Adipose tissue (tissue), 3 donors: Measurements from ENCODE around the gene AKT2. TPM values are rescaled to one million over a fixed set of nuclear protein-coding genes. Genes with fewer than 3 reads are reported as not detected.
A peak's percentile ranks its signal among the peaks of the same experiment; 100 is the strongest.
"Not testable (repeated sequence)": the region's sequence is repeated elsewhere in the genome, so short reads cannot be mapped to it uniquely, and the experiment has no call there.

ENCODE experiments used
- H3K27ac ChIP-seq: one replicate; pipeline ENCODE4 v1.5.1; 2013; ENCODE audit warnings: low read depth, low read length
- WGBS, 3 donors: extraction: QIAGEN DNeasy Blood & Tissue Kit; methylation state at CpG; one replicate each; pipeline ENCODE4 v1.1.7; 2013; 5-methylcytosine and 5-hydroxymethylcytosine counted together
- polyA plus RNA-seq, 3 donors: library from polyadenylated mRNA; stranded (reverse); fragments of 200-250 nt; gene quantifications; one replicate each; pipeline ENCODE4 v1.2.3, GENCODE V29; 2013
- donor health status: healthy with polysubstance abuse.
- donor health status: Bipolar disorder and iron deficiency.
- donor health status: healthy.

Gene AKT2
- polyA plus RNA-seq: 100 to 1,000 TPM in 1 of 3 donors, 10 to 100 TPM in 2; 49.0 to 172 (median 64.1) TPM

- WGBS, 3 donors: 1% methylated on average over 58 to 84 of the region's 84 CpGs
- peak within 1 kb of the TSS; percentile 74 for H3K27ac ChIP-seq
These were observed at the start of gene AKT2 for GRCh38 chr19:40284501-40285352. Gene AKT2, minus strand, starts transcription at chr19:40285345. Its CDS starts 20,078 bp downstream, at chr19:40265267.

GRCh38 chr19:40333083-40333482 lies 47.9 kb upstream of the AKT2 start:
- 92 to 97% (median 97%) methylated on average over 6 of the region's 6 CpGs for WGBS, 3 donors
- H3K27ac ChIP-seq: not testable (repeated sequence)

- no peak overlapping the region for H3K27ac ChIP-seq
- WGBS, 3 donors: 67 to 93% (median 92%) methylated on average over 6 of the region's 6 CpGs
These were observed 47.5 kb upstream of the AKT2 start for GRCh38 chr19:40332669-40333068.

GRCh38 chr19:40331052-40331451 lies 45.9 kb upstream of the AKT2 start:
- no peak overlapping the region for H3K27ac ChIP-seq
- 93 to 97% (median 93%) methylated on average over 5 of the region's 5 CpGs for WGBS, 3 donors

GRCh38 chr19:40326201-40326600 lies 41.1 kb upstream of the AKT2 start:
- H3K27ac ChIP-seq: no peak overlapping the region
- WGBS, 3 donors: 88 to 95% (median 92%) methylated on average over 13 to 14 of the region's 14 CpGs

GRCh38 chr19:40323705-40324104 lies 38.6 kb upstream of the AKT2 start:
- 83 to 94% (median 92%) methylated on average over 13 of the region's 13 CpGs for WGBS, 3 donors

GRCh38 chr19:40322951-40323615 lies 37.9 kb upstream of the AKT2 start:
- no peak overlapping the region for H3K27ac ChIP-seq
- 92 to 96% (median 96%) methylated on average over 15 of the region's 15 CpGs for WGBS, 3 donors

More at GRCh38 chr19:40323705-40324104, 38.6 kb upstream of the AKT2 start:
- no peak overlapping the region for H3K27ac ChIP-seq

GRCh38 chr19:40322271-40322610 lies 37.1 kb upstream of the AKT2 start:
- no peak overlapping the region for H3K27ac ChIP-seq
- WGBS, 3 donors: 90 to 92% (median 91%) methylated on average over 7 of the region's 7 CpGs

GRCh38 chr19:40321566-40322270 lies 36.6 kb upstream of the AKT2 start:
- no peak overlapping the region for H3K27ac ChIP-seq
- WGBS, 3 donors: 88 to 95% (median 92%) methylated on average over 26 to 27 of the region's 27 CpGs

- WGBS, 3 donors: 95 to 97% (median 96%) methylated on average over 18 of the region's 18 CpGs
- H3K27ac ChIP-seq: no peak overlapping the region
These were observed 35.9 kb upstream of the AKT2 start for GRCh38 chr19:40321076-40321475.

GRCh38 chr19:40320558-40320935 lies 35.4 kb upstream of the AKT2 start:
- no peak overlapping the region for H3K27ac ChIP-seq
- WGBS, 3 donors: 86 to 92% (median 90%) methylated on average over 7 of the region's 7 CpGs

GRCh38 chr19:40317338-40317737 lies 32.2 kb upstream of the AKT2 start:
- H3K27ac ChIP-seq: no peak overlapping the region
- 86 to 90% (median 88%) methylated on average over 7 of the region's 7 CpGs for whole genome bisulfite sequencing, 3 donors

GRCh38 chr19:40315812-40316470 lies 30.8 kb upstream of the AKT2 start:
- H3K27ac ChIP-seq: no peak overlapping the region
- 83 to 88% (median 85%) methylated on average over 5 of the region's 5 CpGs for WGBS, 3 donors

- no peak overlapping the region for H3K27ac ChIP-seq
- 57 to 82% (median 72%) methylated on average over 2 of the region's 2 CpGs for WGBS, 3 donors
These were observed 29.5 kb upstream of the AKT2 start for GRCh38 chr19:40314656-40315055.

- 91 to 95% (median 92%) methylated on average over 9 of the region's 9 CpGs for WGBS, 3 donors
- no peak overlapping the region for H3K27ac ChIP-seq
These were observed 28.3 kb upstream of the AKT2 start for GRCh38 chr19:40313229-40313983.

- WGBS, 3 donors: 44 to 73% (median 71%) methylated on average over 2 of the region's 2 CpGs
These were observed 27.4 kb upstream of the AKT2 start for GRCh38 chr19:40312533-40312932.

GRCh38 chr19:40309666-40310065 lies 24.5 kb upstream of the AKT2 start:
- WGBS, 3 donors: 67 to 100% (median 81%) methylated on average over 1 of the region's 1 CpG

More at GRCh38 chr19:40312533-40312932, 27.4 kb upstream of the AKT2 start:
- no peak overlapping the region for H3K27ac ChIP-seq

GRCh38 chr19:40305403-40305802 lies 20.3 kb upstream of the AKT2 start:
- H3K27ac ChIP-seq: no peak overlapping the region
- WGBS, 3 donors: 6 to 8% (median 7%) methylated on average over 5 of the region's 5 CpGs

More at GRCh38 chr19:40309666-40310065, 24.5 kb upstream of the AKT2 start:
- H3K27ac ChIP-seq: no peak overlapping the region
